Measurements from ENCODE around the gene SNTB2.

SNTB2 gene

DNA sequence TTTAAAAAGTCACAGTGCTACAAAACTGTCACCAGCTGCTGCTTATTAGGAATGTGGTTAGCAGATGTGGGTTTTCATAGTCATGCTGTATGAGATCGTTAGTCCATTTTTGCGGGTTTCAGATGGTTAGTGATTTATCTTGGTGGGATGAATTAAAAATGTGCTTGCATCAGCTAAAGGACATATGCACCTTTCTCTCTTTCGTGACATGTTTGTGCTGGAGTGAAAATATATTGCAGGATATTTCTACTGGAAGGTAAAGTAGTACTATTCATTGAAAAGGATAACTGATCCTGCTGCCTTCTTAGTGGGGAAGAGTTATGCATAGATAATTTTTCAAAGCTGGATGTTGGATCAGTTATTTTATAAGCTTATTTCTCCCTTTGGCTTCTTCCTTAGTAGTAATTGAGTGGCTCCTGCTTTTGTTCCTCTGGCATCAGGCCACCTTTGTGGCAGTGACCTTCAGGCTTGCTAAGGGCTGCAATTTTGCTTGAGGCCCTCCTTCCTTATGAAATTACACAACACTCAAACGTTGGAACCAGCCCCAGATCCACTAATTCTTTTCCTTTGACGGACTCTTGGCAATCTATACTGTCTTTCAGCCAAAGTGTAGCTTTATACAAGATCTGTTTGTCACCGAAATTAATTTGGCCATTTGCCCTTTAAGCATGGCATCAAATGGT lies 7.5 kb upstream of the SNTB2 start:
- Histone ChIP-seq H3K4me2 (ENCODE audit: insufficient read depth, low read length, poor library complexity, severe bottlenecking) (no peak overlapping the region), H2AFZ (ENCODE audit: low read length) (no peak overlapping the region), H3K4me3 (ENCODE audit: low read length in 2 of 2) (no peak overlapping the region), H2BK15ac (ENCODE audit: low read length) (no peak overlapping the region), H2BK5ac (ENCODE audit: low read length) (no peak overlapping the region), H3K79me1 (ENCODE audit: low read depth, low read length) (peaks cover 2% of the 10 kb centered on the region), H2BK12ac (ENCODE audit: low read length) (no peak overlapping the region), H3K27ac (replicated peaks; ENCODE audit: low read length) (no peak overlapping the region), H3K27me3 (ENCODE audit: control insufficient read depth in 3 of 3, insufficient read depth in 3 of 3, low read depth in 1 of 3, low read length in 3 of 3) (no peaks in the 10 kb centered on the region), H3K4ac (ENCODE audit: low read length) (no peak overlapping the region), H3K9me3 (replicated peaks in 1 of 2; ENCODE audit: control insufficient read depth in 2 of 2, insufficient read depth in 1 of 2, low read depth in 1 of 2, low read length in 2 of 2) (no peaks in the 10 kb centered on the region), H3K4me1 (ENCODE audit: control insufficient read depth in 2 of 2, insufficient read depth in 1 of 2, low read depth in 1 of 2, low read length in 2 of 2) (no peaks in the 10 kb centered on the region), H3K9ac (ENCODE audit: low read depth, low read length, poor library complexity) (no peak overlapping the region), H2AK5ac (ENCODE audit: low read depth, low read length) (no peak overlapping the region), H3K18ac (ENCODE audit: low read length) (no peak overlapping the region), H3K14ac (ENCODE audit: low read length) (no peak overlapping the region), H4K8ac (ENCODE audit: low read depth, low read length) (no peak overlapping the region), H3K36me3 (replicated peaks in 1 of 2; ENCODE audit: control insufficient read depth in 2 of 2, insufficient read depth in 2 of 2, low read length in 2 of 2) (peaks cover 0 to 6% of the 10 kb centered on the region in 2 donors), H2BK120ac (ENCODE audit: low read depth, low read length) (no peak overlapping the region), H3K23ac (ENCODE audit: low read depth, low read length, poor library complexity) (no peak overlapping the region), H4K91ac (ENCODE audit: low read depth, low read length, poor library complexity) (no peak overlapping the region)
- no peak for DNase-seq (ENCODE audit: low spot score)
- WGBS, 2 donors (ENCODE audit: extremely low coverage in 2 of 2, insufficient read length in 2 of 2, insufficient replicate concordance in 1 of 2) = no CpG with 5 or more reads among the region's 6 CpGs

DNA sequence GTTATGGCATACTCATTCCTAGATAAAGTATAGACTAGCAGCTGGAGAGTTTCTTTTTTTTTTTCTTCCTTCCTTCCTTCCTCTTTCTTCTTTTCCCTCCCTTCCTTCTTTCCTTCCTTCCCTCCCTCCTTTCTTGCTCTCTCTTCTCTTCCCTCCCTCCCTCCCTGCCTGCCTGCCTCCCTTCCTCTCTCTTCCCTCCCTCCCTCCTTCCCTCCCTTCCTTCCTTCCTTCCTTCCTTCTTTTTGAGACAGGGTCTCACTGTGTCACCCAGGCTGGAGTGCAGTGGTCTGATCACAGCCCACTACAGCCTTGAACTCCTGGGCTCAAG lies 7.0 kb upstream of the SNTB2 start:
- Histone ChIP-seq H2BK5ac (ENCODE audit: low read length) (no peak overlapping the region), H3K9ac (ENCODE audit: low read depth, low read length, poor library complexity) (no peak overlapping the region), H3K9me3 (replicated peaks in 1 of 2; ENCODE audit: control insufficient read depth in 2 of 2, insufficient read depth in 1 of 2, low read depth in 1 of 2, low read length in 2 of 2) (no peaks in the 10 kb centered on the region), H3K4me1 (ENCODE audit: control insufficient read depth in 2 of 2, insufficient read depth in 1 of 2, low read depth in 1 of 2, low read length in 2 of 2) (no peaks in the 10 kb centered on the region), H3K4me3 (ENCODE audit: low read length in 2 of 2) (no peak overlapping the region), H3K14ac (ENCODE audit: low read length) (no peak overlapping the region), H3K23ac (ENCODE audit: low read depth, low read length, poor library complexity) (no peak overlapping the region), H3K79me1 (ENCODE audit: low read depth, low read length) (peaks cover 2% of the 10 kb centered on the region), H2AFZ (ENCODE audit: low read length) (no peak overlapping the region), H4K8ac (ENCODE audit: low read depth, low read length) (no peak overlapping the region), H3K4ac (ENCODE audit: low read length) (no peak overlapping the region), H3K36me3 (replicated peaks in 1 of 2; ENCODE audit: control insufficient read depth in 2 of 2, insufficient read depth in 2 of 2, low read length in 2 of 2) (peaks cover 0 to 6% of the 10 kb centered on the region in 2 donors), H2AK5ac (ENCODE audit: low read depth, low read length) (no peak overlapping the region), H2BK12ac (ENCODE audit: low read length) (no peak overlapping the region), H3K18ac (ENCODE audit: low read length) (no peak overlapping the region), H3K4me2 (ENCODE audit: insufficient read depth, low read length, poor library complexity, severe bottlenecking) (no peak overlapping the region), H2BK120ac (ENCODE audit: low read depth, low read length) (no peak overlapping the region), H3K27me3 (ENCODE audit: control insufficient read depth in 3 of 3, insufficient read depth in 3 of 3, low read depth in 1 of 3, low read length in 3 of 3) (no peaks in the 10 kb centered on the region), H4K91ac (ENCODE audit: low read depth, low read length, poor library complexity) (no peak overlapping the region), H2BK15ac (ENCODE audit: low read length) (no peak overlapping the region), H3K27ac (replicated peaks; ENCODE audit: low read length) (no peak overlapping the region)
- no peak for DNase-seq (ENCODE audit: low spot score)

DNA sequence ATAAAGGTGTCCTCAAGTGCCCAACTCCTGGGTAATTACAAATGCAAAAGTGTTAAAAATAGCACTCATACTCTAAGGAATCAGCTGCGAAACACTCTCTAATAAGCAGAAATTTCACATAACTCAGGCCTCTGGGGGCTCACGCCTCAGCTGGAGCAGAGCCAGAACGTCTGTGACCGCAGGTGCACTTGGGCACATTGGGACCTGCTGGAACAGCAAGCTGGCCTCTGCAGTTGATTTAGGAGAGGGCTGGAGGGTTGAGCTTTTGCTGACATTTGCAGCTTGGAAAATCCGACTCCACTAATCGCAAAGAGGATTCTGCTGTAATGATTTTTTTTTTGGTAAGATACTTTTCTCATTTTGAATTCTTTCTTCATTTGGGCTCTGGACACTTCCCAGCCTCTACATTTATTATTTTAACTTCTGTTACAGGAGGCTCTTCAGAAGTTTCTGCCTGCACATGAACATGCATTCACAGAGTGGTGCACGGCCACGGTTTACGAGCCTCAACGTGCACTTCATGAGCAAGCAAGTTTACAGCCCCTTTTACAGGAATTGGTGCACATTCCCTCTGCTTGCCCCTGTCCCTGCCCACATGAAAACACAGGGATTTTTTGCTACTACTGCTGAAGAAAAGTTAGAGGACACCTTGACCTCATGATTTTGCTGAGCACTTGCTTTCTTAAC lies 4.1 kb upstream of the SNTB2 start:
- H3K9ac ChIP-seq (ENCODE audit: low read depth, low read length, poor library complexity) = no peak overlapping the region
- peaks cover 2% of the 10 kb centered on the region for H3K79me1 ChIP-seq (ENCODE audit: low read depth, low read length)
- H2AK5ac ChIP-seq (ENCODE audit: low read depth, low read length) = no peak overlapping the region
- no peak overlapping the region for H2BK12ac ChIP-seq (ENCODE audit: low read length)
- H2AFZ ChIP-seq (ENCODE audit: low read length) = no peak overlapping the region
- no peaks in the 10 kb centered on the region for H3K9me3 ChIP-seq (replicated peaks in 1 of 2; ENCODE audit: control insufficient read depth in 2 of 2, insufficient read depth in 1 of 2, low read depth in 1 of 2, low read length in 2 of 2)
- H3K14ac ChIP-seq (ENCODE audit: low read length) = no peak overlapping the region
- peaks cover 0 to 5% of the 10 kb centered on the region in 2 donors for H3K4me1 ChIP-seq (ENCODE audit: control insufficient read depth in 2 of 2, insufficient read depth in 1 of 2, low read depth in 1 of 2, low read length in 2 of 2)
- H3K27ac ChIP-seq (replicated peaks; ENCODE audit: low read length) = no peak overlapping the region
- no peaks in the 10 kb centered on the region for H3K27me3 ChIP-seq (ENCODE audit: control insufficient read depth in 3 of 3, insufficient read depth in 3 of 3, low read depth in 1 of 3, low read length in 3 of 3)
- no peak overlapping the region for H3K23ac ChIP-seq (ENCODE audit: low read depth, low read length, poor library complexity)
- H3K18ac ChIP-seq (ENCODE audit: low read length) = no peak overlapping the region
- no peak overlapping the region for H3K4me3 ChIP-seq (ENCODE audit: low read length in 2 of 2)
- H4K8ac ChIP-seq (ENCODE audit: low read depth, low read length) = no peak overlapping the region
- no peak for DNase-seq (ENCODE audit: low spot score)
- H2BK15ac ChIP-seq (ENCODE audit: low read length) = no peak overlapping the region
- H2BK5ac ChIP-seq (ENCODE audit: low read length) = no peak overlapping the region
- no CpG with 5 or more reads among the region's 10 CpGs for WGBS, 2 donors (ENCODE audit: extremely low coverage in 2 of 2, insufficient read length in 2 of 2, insufficient replicate concordance in 1 of 2)
- H3K4me2 ChIP-seq (ENCODE audit: insufficient read depth, low read length, poor library complexity, severe bottlenecking) = no peak overlapping the region
- no peaks in the 10 kb centered on the region for H3K36me3 ChIP-seq (replicated peaks in 1 of 2; ENCODE audit: control insufficient read depth in 2 of 2, insufficient read depth in 2 of 2, low read length in 2 of 2)
- no peak overlapping the region for H2BK120ac ChIP-seq (ENCODE audit: low read depth, low read length)
- no peak overlapping the region for H4K91ac ChIP-seq (ENCODE audit: low read depth, low read length, poor library complexity)
- H3K4ac ChIP-seq (ENCODE audit: low read length) = no peak overlapping the region

DNA sequence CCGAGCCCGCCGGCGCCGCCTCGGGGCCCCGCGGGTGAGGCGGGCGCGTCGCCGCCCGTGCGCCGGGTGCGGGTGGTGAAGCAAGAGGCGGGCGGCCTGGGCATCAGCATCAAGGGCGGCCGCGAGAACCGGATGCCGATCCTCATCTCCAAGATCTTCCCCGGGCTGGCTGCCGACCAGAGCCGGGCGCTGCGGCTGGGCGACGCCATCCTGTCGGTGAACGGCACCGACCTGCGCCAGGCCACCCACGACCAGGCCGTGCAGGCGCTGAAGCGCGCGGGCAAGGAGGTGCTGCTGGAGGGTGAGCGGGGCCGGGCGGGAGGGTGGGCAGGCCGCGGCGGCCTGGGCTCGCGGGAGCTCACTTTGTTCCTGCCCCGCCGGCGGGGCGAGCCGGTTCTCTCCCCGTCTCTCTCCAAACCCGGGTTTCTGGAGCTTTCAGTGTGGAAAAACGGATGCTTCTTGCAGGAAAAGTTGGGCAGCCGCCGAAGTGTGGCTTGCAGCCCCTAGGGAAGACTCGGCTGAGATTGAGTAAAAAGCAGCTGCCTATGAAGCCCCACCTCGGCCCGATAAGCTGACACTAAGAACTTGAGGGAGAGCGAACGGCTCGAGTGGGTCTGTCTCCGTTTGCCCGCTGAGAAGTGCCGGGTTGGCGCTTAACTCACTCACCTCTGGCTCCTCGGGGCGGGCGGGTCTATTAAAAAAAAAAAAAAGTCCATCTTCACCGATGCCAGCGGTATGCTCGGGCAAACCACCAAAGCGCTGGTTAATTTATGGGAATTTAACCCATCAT lies 677 bp downstream of the SNTB2 start:
- Histone ChIP-seq H2BK120ac (ENCODE audit: low read depth, low read length) (peak overlapping the region; percentile 50), H4K91ac (ENCODE audit: low read depth, low read length, poor library complexity) (no peak overlapping the region), H3K79me1 (ENCODE audit: low read depth, low read length) (peaks cover 1% of the 10 kb centered on the region), H3K36me3 (replicated peaks in 1 of 2; ENCODE audit: control insufficient read depth in 2 of 2, insufficient read depth in 2 of 2, low read length in 2 of 2) (peaks cover 0 to 12% of the 10 kb centered on the region in 2 donors), H3K4ac (ENCODE audit: low read length) (peak overlapping the region; percentile 54), H3K14ac (ENCODE audit: low read length) (peak overlapping the region; percentile 97), H3K4me1 (ENCODE audit: control insufficient read depth in 2 of 2, insufficient read depth in 1 of 2, low read depth in 1 of 2, low read length in 2 of 2) (peaks cover 5% of the 10 kb centered on the region in 2 donors), H3K9ac (ENCODE audit: low read depth, low read length, poor library complexity) (peak overlapping the region; percentile 100), H2BK12ac (ENCODE audit: low read length) (no peak overlapping the region), H2AK5ac (ENCODE audit: low read depth, low read length) (no peak overlapping the region), H3K18ac (ENCODE audit: low read length) (peak overlapping the region; percentile 99), H3K27me3 (ENCODE audit: control insufficient read depth in 3 of 3, insufficient read depth in 3 of 3, low read depth in 1 of 3, low read length in 3 of 3) (no peaks in the 10 kb centered on the region), H2BK5ac (ENCODE audit: low read length) (no peak overlapping the region), H3K4me3 (ENCODE audit: low read length in 2 of 2) (peak overlapping the region; percentile 91 to 99), H3K9me3 (replicated peaks in 1 of 2; ENCODE audit: control insufficient read depth in 2 of 2, insufficient read depth in 1 of 2, low read depth in 1 of 2, low read length in 2 of 2) (no peaks in the 10 kb centered on the region), H3K23ac (ENCODE audit: low read depth, low read length, poor library complexity) (peak overlapping the region; percentile 94), H3K27ac (replicated peaks; ENCODE audit: low read length) (peak overlapping the region; percentile 86), H2BK15ac (ENCODE audit: low read length) (peak overlapping the region; percentile 88), H2AFZ (ENCODE audit: low read length) (peak overlapping the region; percentile 85), H4K8ac (ENCODE audit: low read depth, low read length) (no peak overlapping the region), H3K4me2 (ENCODE audit: insufficient read depth, low read length, poor library complexity, severe bottlenecking) (peak overlapping the region; percentile 84)
- no CpG with 5 or more reads among the region's 76 CpGs for WGBS, 2 donors (ENCODE audit: extremely low coverage in 2 of 2, insufficient read length in 2 of 2, insufficient replicate concordance in 1 of 2)
- peak; percentile 42 for DNase-seq (ENCODE audit: low spot score)

All from neuronal stem cell (in vitro differentiated cells).